Keratinocyte (primary cell): ENCODE results near the gene SLA2. TPM values are rescaled to one million over a fixed set of nuclear protein-coding genes. Genes with fewer than 3 reads are reported as not detected.

Source experiments
- DNase-seq: peaks from one replicate; pipeline ENCODE4 v3.0.0-alpha.2; 2011; ENCODE audit warnings: low read depth, missing footprints, low spot score
- FAIRE-seq: peaks from 2 replicates; lab custom pipeline; 2011; peaks lifted over from hg19 to GRCh38; lab: Jason Lieb, UNC
- H2AFZ ChIP-seq: 2 replicates; pipeline ENCODE4 v1.6.0; 2012; ENCODE audit warnings: low read length, control low read depth, inconsistent platforms; ENCODE audit not compliant: control insufficient read depth
- H3K27ac ChIP-seq: 2 replicates; pipeline ENCODE4 v1.5.1; 2011; ENCODE audit warnings: low read length; ENCODE audit not compliant: control insufficient read depth, insufficient read depth
- H3K27me3 ChIP-seq: 3 replicates; pipeline ENCODE4 v1.6.0; 2011; ENCODE audit warnings: low read length; ENCODE audit not compliant: control insufficient read depth, insufficient read depth; ENCODE audit errors: extremely low read depth
- H3K36me3 ChIP-seq, 2 experiments: 2 replicates in 1 of 2; 3 replicates in 1 of 2; pipeline ENCODE4 v1.5.1; 2011; ENCODE audit warnings: low read length in 2 of 2, mild to moderate bottlenecking in 1 of 2; ENCODE audit not compliant: control insufficient read depth in 2 of 2, insufficient read depth in 2 of 2; ENCODE audit errors: extremely low read depth in 1 of 2
- H3K4me1 ChIP-seq: 3 replicates; pipeline ENCODE4 v1.5.1; 2011; ENCODE audit warnings: low read length; ENCODE audit not compliant: control insufficient read depth, insufficient read depth; ENCODE audit errors: extremely low read depth
- H3K4me2 ChIP-seq: 3 replicates; pipeline ENCODE4 v1.6.0; 2011; ENCODE audit warnings: low read depth, low read length; ENCODE audit not compliant: control insufficient read depth, insufficient read depth; ENCODE audit errors: extremely low read depth
- H3K4me3 ChIP-seq, 3 experiments: fragments of 200-600 bp in 1 of 3; sonication (generic) in 1 of 3; 2 replicates in 2 of 3; 3 replicates in 1 of 3; pipeline ENCODE4 v1.5.1; 2011 to 2016; ENCODE audit warnings: low read length in 3 of 3, mild to moderate bottlenecking in 3 of 3, control low read depth in 2 of 3, inconsistent platforms in 1 of 3, low read depth in 1 of 3, mixed read lengths in 1 of 3, mixed run types in 1 of 3, moderate library complexity in 1 of 3; ENCODE audit not compliant: control insufficient read depth in 2 of 3, insufficient read depth in 2 of 3; ENCODE audit errors: extremely low read depth in 1 of 3
- H3K79me2 ChIP-seq: 2 replicates; pipeline ENCODE4 v1.6.0; 2012; ENCODE audit warnings: low read length; ENCODE audit not compliant: control insufficient read depth, insufficient read depth
- H3K9ac ChIP-seq: 3 replicates; pipeline ENCODE4 v1.6.0; 2011; ENCODE audit warnings: low read length; ENCODE audit not compliant: control insufficient read depth, insufficient read depth; ENCODE audit errors: extremely low read depth
- H3K9me1 ChIP-seq: 3 replicates; pipeline ENCODE4 v1.6.0; 2011; ENCODE audit warnings: low read length; ENCODE audit not compliant: control insufficient read depth, insufficient read depth; ENCODE audit errors: extremely low read depth
- H3K9me3 ChIP-seq: 2 replicates; pipeline ENCODE4 v1.5.1; 2012; ENCODE audit warnings: low read depth, low read length; ENCODE audit not compliant: control insufficient read depth
- H4K20me1 ChIP-seq: 3 replicates; pipeline ENCODE4 v1.6.0; 2011; ENCODE audit warnings: low read length; ENCODE audit not compliant: control insufficient read depth, insufficient read depth; ENCODE audit errors: extremely low read depth
- CTCF ChIP-seq, 3 experiments: IDR thresholded peaks in 1 of 3; conservative IDR thresholded peaks in 1 of 3; optimal IDR thresholded peaks in 1 of 3; 2 replicates in 2 of 3; 3 replicates in 1 of 3; pipeline versions ENCODE3 to v1.5.1; 2011; ENCODE audit warnings: low read length in 3 of 3, mild to moderate bottlenecking in 3 of 3, moderate library complexity in 2 of 3, control low read depth in 1 of 3, inconsistent platforms in 1 of 3; ENCODE audit not compliant: insufficient read depth in 2 of 3; ENCODE audit errors: extremely low read depth in 1 of 3
- EZH2 ChIP-seq: IDR thresholded peaks from one replicate; pipeline ENCODE4 v1.6.1; 2012; ENCODE audit warnings: inconsistent platforms, mild to moderate bottlenecking, low read length, moderate library complexity
- dilution Hi-C: fragments of 300-500 bp; cut with MboI; formaldehyde crosslinking; loops from one replicate; pipeline ENCODE4 v1.7.0; 2020; ENCODE audit warnings: low sequenced_read_pairs; ENCODE audit not compliant: extremely low pct_ligation_motif_present
- polyA plus RNA-seq, 5 experiments: library from polyadenylated mRNA; depleted of rRNA in 3 of 5; stranded (reverse) in 3 of 5; stranded (forward) in 1 of 5; unstranded in 1 of 5; fragments of >200 nt; gene quantifications; 1 replicate in 1 of 5; 2 replicates in 3 of 5; 3 replicates in 1 of 5; pipeline versions ENCODE4 v1.2.1 to v1.2.3, GENCODE V29; 2011 to 2012; ENCODE audit warnings: missing spikeins in 2 of 5, low read depth in 1 of 5, low replicate concordance in 1 of 5

The SLA2 gene
- polyA plus RNA-seq, 1 donor (not counting 4 experiments of a cell fraction or from before 2014, with no cell fraction given) = 0.04 TPM

DNA sequence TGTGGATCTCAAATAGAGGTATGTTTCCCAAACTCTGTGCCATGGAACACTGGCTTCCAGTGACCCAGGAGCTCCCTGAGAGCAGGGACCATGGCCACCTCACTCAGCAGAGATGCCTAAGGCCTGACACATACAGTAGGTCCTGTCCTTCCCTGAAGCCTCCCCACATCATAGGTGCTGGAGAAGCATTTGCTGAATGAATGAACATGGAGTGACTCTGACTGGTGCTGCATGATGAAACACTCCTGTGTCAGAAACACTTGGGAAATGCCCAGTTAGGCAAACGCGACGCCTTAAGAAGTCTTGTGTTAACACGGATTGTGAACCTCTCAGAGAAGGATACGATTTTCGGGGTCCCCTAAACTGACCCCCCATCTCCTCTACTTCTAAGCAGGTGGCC is 14.3 kb downstream of the SLA2 start:
- H3K27ac ChIP-seq = no peak overlapping the region
- no peak overlapping the region for H3K4me3 ChIP-seq
- FAIRE-seq (no peak), DNase-seq (no peak)
- H4K20me1 ChIP-seq = no peaks in the 10 kb centered on the region
- no peak overlapping the region for H2AFZ ChIP-seq
- H3K36me3 ChIP-seq = no peaks in the 10 kb centered on the region
- no peak overlapping the region for H3K9ac ChIP-seq
- no peaks in the 10 kb centered on the region for H3K79me2 ChIP-seq
- no peaks in the 10 kb centered on the region for H3K9me3 ChIP-seq
- H3K9me1 ChIP-seq = no peaks in the 10 kb centered on the region
- no peak for TF ChIP-seq EZH2
- no peak for TF ChIP-seq CTCF (optimal IDR thresholded peaks at IDR 0.05 in 1 of 3, IDR thresholded peaks at IDR 0.05 in 1 of 3, conservative IDR thresholded peaks at IDR 0.05 in 1 of 3; ENCODE audit: extremely low read depth in 1 of 3, insufficient read depth in 2 of 3, low read length in 3 of 3)
- H3K4me1 ChIP-seq = no peaks in the 10 kb centered on the region
- no peaks in the 10 kb centered on the region for H3K27me3 ChIP-seq
- H3K4me2 ChIP-seq = no peak overlapping the region
- dilution Hi-C loops = no loop called here

GRCh38 chr20:36629719-36630681 is 16.0 kb downstream of the SLA2 start:
- no peak overlapping the region for H3K9ac ChIP-seq
- H3K79me2 ChIP-seq = no peaks in the 10 kb centered on the region
- no peak overlapping the region for H2AFZ ChIP-seq
- no peak overlapping the region for H3K27ac ChIP-seq
- H3K4me2 ChIP-seq = no peak overlapping the region
- H4K20me1 ChIP-seq = no peaks in the 10 kb centered on the region
- dilution Hi-C loops = no loop called here
- FAIRE-seq (no peak), DNase-seq (no peak)
- H3K4me3 ChIP-seq = no peak overlapping the region
- no peaks in the 10 kb centered on the region for H3K4me1 ChIP-seq
- H3K36me3 ChIP-seq = no peaks in the 10 kb centered on the region
- H3K9me3 ChIP-seq = no peaks in the 10 kb centered on the region
- TF ChIP-seq CTCF (optimal IDR thresholded peaks at IDR 0.05 in 1 of 3, IDR thresholded peaks at IDR 0.05 in 1 of 3, conservative IDR thresholded peaks at IDR 0.05 in 1 of 3; ENCODE audit: extremely low read depth in 1 of 3, insufficient read depth in 2 of 3, low read length in 3 of 3) (no peak), EZH2 (no peak)
- H3K9me1 ChIP-seq = no peaks in the 10 kb centered on the region
- no peaks in the 10 kb centered on the region for H3K27me3 ChIP-seq
